Skeletal muscle satellite cell (primary cell): Measurements from ENCODE around the gene TAGAP.
"Not testable (repeated sequence)": the region's sequence is repeated elsewhere in the genome, so short reads cannot be mapped to it uniquely, and the experiment has no call there.

Experiments
- H3K27me3 ChIP-seq: 2 replicates; pipeline ENCODE4 v1.7.0; 2013; ENCODE audit warnings: low read length; ENCODE audit not compliant: control insufficient read depth, insufficient read depth
- H3K36me3 ChIP-seq: 2 replicates; pipeline ENCODE4 v1.7.0; 2013; ENCODE audit warnings: mild to moderate bottlenecking, control low read depth, low read length; ENCODE audit not compliant: insufficient read depth
- H3K4me1 ChIP-seq: 2 replicates; pipeline ENCODE4 v1.7.0; 2013; ENCODE audit warnings: low read length; ENCODE audit not compliant: control insufficient read depth, insufficient read depth
- H3K4me2 ChIP-seq: 2 replicates; pipeline ENCODE4 v1.7.0; 2013; ENCODE audit warnings: mild to moderate bottlenecking, low read length
- H3K4me3 ChIP-seq: 2 replicates; pipeline ENCODE4 v1.7.0; 2013; ENCODE audit warnings: low read length
- H3K9ac ChIP-seq: 2 replicates; pipeline ENCODE4 v1.7.0; 2013; ENCODE audit warnings: mild to moderate bottlenecking, low read depth, low read length, moderate library complexity
- H3K9me3 ChIP-seq: replicated peaks from 2 replicates; pipeline ENCODE4 v1.7.0; 2013; ENCODE audit warnings: mild to moderate bottlenecking, control low read depth, low read length

Gene TAGAP

DNA sequence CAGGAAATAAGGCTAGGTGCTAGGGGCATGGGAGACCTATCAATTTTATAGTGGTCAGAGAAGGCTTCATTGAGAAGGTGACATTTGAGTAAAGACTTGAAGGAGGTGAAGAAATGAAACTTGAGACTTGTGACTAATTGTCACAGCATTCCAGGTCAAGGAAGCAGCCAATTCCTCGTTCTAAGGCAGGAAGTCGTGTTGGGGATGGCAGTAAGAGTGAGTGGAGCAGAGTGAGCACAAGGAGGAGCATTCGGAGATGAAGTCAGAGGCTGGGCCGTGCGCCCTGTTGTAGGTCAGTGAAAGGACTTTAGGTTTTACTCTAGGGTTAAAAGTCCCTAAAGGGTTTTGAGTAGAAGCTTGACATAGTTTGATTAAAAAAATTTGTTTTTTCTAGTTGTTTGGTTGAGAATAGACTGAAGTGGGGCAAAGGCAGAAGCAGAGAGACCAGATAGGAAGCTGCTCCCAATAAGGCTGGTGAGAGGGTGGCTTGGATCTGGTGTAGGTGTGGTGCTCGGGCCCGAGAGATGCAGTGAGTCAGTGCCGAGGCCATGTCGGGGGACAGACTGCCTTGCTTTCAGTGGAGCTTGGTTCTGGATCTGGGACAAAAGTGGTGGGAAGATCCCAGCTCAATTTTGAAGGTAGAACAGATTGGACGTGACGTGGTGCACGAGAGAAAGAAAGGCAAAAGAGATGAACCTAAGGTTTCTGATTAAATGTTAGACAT, 42.2 kb downstream of the TAGAP start:
- no peaks in the 10 kb centered on the region for H3K27me3 ChIP-seq
- no peaks in the 10 kb centered on the region for H3K9me3 ChIP-seq
- no peaks in the 10 kb centered on the region for H3K36me3 ChIP-seq
- H3K4me1 ChIP-seq, result peaks cover 23% of the 10 kb centered on the region
- H3K9ac ChIP-seq, result no peak overlapping the region
- no peak overlapping the region for H3K4me2 ChIP-seq
- H3K4me3 ChIP-seq, result no peak overlapping the region

- Histone ChIP-seq H3K4me1 (peaks cover 27% of the 10 kb centered on the region), H3K4me3 (peak within 1 kb of the TSS; percentile 94)
Observed at GRCh38 chr6:158999666-159000403, 45.0 kb downstream of the TAGAP start, which contains the start of gene RSPH3. RSPH3 (minus strand) TSS chr6:159000202; CDS start chr6:158999550, 652 bp downstream.

DNA sequence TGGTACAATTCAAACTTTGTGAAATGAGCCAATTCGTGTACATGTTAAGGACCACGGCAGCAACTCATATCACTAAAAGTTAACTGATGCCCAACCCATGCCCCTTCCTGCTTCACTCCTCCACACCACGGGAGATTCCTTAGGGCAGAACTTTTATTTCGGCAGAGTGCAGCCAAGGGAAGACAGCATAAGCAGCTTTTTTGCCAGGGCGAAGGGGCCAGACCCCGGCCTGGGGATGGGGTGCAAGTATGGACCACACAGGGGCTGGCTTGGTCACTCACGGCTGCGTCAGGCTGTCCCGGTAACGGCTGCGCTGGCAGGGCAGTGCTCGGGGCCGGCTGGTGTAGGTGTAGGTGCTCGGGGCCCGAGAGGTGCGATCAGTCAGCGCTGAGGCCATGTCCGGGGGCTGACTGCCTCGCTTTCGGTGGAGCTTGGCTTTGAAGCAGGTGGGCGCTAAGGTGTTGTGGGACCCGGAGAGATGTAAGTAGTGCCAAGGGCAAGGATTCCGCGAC, 45.6 kb downstream of the TAGAP start:
- Histone ChIP-seq H3K9me3 (no peaks in the 10 kb centered on the region), H3K4me2 (peak overlapping the region; percentile 99), H3K9ac (peak overlapping the region; percentile 83), H3K4me3 (peak overlapping the region; percentile 94), H3K27me3 (no peaks in the 10 kb centered on the region), H3K36me3 (no peaks in the 10 kb centered on the region), H3K4me1 (peaks cover 27% of the 10 kb centered on the region)

More at GRCh38 chr6:158999666-159000403, 45.0 kb downstream of the TAGAP start, which contains the start of gene RSPH3:
- Histone ChIP-seq H3K36me3 (no peaks in the 10 kb centered on the region), H3K27me3 (no peaks in the 10 kb centered on the region), H3K4me2 (peak within 1 kb of the TSS; percentile 99), H3K9me3 (no peaks in the 10 kb centered on the region), H3K9ac (peak within 1 kb of the TSS; percentile 83)

- Histone ChIP-seq H3K4me1 (peaks cover 19% of the 10 kb centered on the region), H3K36me3 (no peaks in the 10 kb centered on the region), H3K9ac (no peak overlapping the region), H3K4me3 (no peak overlapping the region), H3K27me3 (no peaks in the 10 kb centered on the region), H3K9me3 (no peaks in the 10 kb centered on the region), H3K4me2 (no peak overlapping the region)
Observed at GRCh38 chr6:158996856-158997255, 47.9 kb downstream of the TAGAP start.

GRCh38 chr6:158993639-158994038, 51.2 kb downstream of the TAGAP start:
- Histone ChIP-seq H3K4me1 (peaks cover 4% of the 10 kb centered on the region), H3K36me3 (peaks cover 2% of the 10 kb centered on the region), H3K9ac (no peak overlapping the region), H3K9me3 (no peaks in the 10 kb centered on the region), H3K4me2 (no peak overlapping the region), H3K27me3 (no peaks in the 10 kb centered on the region), H3K4me3 (no peak overlapping the region)

- peaks cover 2% of the 10 kb centered on the region for H3K36me3 ChIP-seq
- no peak overlapping the region for H3K9ac ChIP-seq
- no peak overlapping the region for H3K4me2 ChIP-seq
- H3K9me3 ChIP-seq, result no peaks in the 10 kb centered on the region
- no peaks in the 10 kb centered on the region for H3K27me3 ChIP-seq
- H3K4me1 ChIP-seq, result peaks cover 4% of the 10 kb centered on the region
- no peak overlapping the region for H3K4me3 ChIP-seq
Observed at GRCh38 chr6:158991017-158991723, 53.6 kb downstream of the TAGAP start.

DNA sequence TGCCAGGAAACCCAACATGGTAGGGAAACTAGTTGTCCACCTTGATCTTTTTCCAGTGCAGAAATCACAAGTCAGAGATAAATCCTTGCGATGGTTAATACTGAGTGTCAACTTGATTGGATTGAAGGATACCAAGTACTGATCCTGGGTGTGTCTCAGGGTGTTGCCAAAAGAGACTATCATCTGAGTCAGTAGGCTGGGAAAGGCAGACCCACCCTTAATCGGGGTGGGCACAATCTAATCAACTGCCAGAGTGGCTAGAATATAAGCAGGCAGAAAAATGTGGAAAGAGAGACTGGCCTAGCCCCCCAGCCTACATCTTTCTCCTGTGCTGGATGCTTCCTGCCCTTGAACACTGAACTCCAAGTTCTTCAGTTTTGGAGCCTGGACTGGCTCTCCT, 55.1 kb downstream of the TAGAP start:
- H3K4me1 ChIP-seq, result not testable (repeated sequence)

DNA sequence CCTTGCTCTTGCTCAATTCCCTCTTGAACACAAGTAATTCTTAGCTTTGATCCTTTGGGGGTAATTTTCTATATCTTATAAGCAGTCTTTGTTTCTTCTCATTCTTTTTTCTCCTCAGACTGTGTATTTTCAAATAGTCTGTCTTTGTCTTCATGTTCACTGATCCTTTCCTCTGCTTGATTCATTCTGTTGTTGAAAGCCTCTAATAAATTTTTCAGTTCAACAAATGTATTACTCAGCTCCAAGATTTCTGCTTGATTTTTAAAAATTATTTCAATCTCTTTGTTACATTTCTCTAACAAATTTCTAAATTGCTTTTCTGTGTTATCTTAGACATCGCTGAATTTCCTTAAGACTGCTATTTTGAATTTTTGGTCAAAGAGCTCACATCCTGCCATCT, 56.3 kb downstream of the TAGAP start:
- Histone ChIP-seq H3K4me3 (no peak overlapping the region), H3K4me2 (no peak overlapping the region), H3K9me3 (no peaks in the 10 kb centered on the region), H3K9ac (no peak overlapping the region), H3K4me1 (no peaks in the 10 kb centered on the region), H3K36me3 (peaks cover 2% of the 10 kb centered on the region), H3K27me3 (no peaks in the 10 kb centered on the region)

More for the DNA sequence above, 55.1 kb downstream of the TAGAP start:
- not testable (repeated sequence) for H3K9ac ChIP-seq, H3K4me3 ChIP-seq, H3K9me3 ChIP-seq, H3K27me3 ChIP-seq, H3K4me2 ChIP-seq, H3K36me3 ChIP-seq

DNA sequence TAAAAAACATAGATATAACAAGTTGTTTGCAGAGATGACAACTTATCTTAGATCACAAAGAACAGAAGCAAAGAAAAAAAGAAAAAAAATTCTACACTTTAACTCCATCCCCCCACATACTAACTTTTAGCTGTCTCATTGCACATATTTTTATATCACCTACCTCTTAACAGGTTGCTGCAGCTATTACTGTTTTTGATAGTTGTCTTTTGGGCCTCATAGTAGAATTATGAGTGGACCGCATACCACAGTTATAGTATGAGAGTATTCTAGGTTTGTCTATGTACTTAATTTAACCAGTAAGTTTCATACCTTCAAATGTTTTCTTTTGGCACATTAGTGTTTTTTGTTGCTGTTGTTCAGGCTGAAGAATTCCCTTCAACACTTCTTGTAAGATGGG, 57.1 kb downstream of the TAGAP start:
- no peak overlapping the region for H3K4me2 ChIP-seq
- no peaks in the 10 kb centered on the region for H3K4me1 ChIP-seq
- no peaks in the 10 kb centered on the region for H3K9me3 ChIP-seq
- no peak overlapping the region for H3K4me3 ChIP-seq
- H3K36me3 ChIP-seq, result peaks cover 2% of the 10 kb centered on the region
- no peak overlapping the region for H3K9ac ChIP-seq
- H3K27me3 ChIP-seq, result no peaks in the 10 kb centered on the region
